Calu3 (cell line): ENCODE measurements around the gene PCP4. TPM values are rescaled to one million over a fixed set of nuclear protein-coding genes. Genes with fewer than 3 reads are reported as not detected.

Source experiments
- BruUV-seq: library from RNA; stranded (reverse); fragments of 400-500 nt; replicated peaks from 2 replicates; lab custom pipeline; 2021; lab: Mats Ljungman, UMichigan
- CTCF ChIA-PET: fragments of 300-600 bp; sonication (Branson Sonifier 250); formaldehyde crosslinking; loops from one replicate; lab custom pipeline; 2022; ENCODE audit warnings: antibody characterized with exemption; lab: Charles Lee
- DNase-seq: peaks from one replicate; pipeline ENCODE4 v3.0.0; 2022
- H3K27ac Mint-ChIP-seq: one replicate; pipeline ENCODE4 v1.8.0; 2022; ENCODE audit warnings: mixed read lengths; ENCODE audit not compliant: unreplicated experiment
- H3K27me3 Mint-ChIP-seq: one replicate; pipeline ENCODE4 v1.8.0; 2022; ENCODE audit warnings: mixed read lengths; ENCODE audit not compliant: unreplicated experiment
- H3K36me3 Mint-ChIP-seq: one replicate; pipeline ENCODE4 v1.8.0; 2022; ENCODE audit warnings: mild to moderate bottlenecking, moderate library complexity, mixed read lengths; ENCODE audit not compliant: insufficient read depth, unreplicated experiment
- H3K4me1 Mint-ChIP-seq: one replicate; pipeline ENCODE4 v1.8.0; 2022; ENCODE audit warnings: mild to moderate bottlenecking, low read depth, mixed read lengths; ENCODE audit not compliant: unreplicated experiment
- H3K4me3 Mint-ChIP-seq: one replicate; pipeline ENCODE4 v1.8.0; 2022; ENCODE audit warnings: mild to moderate bottlenecking, low read depth, moderate library complexity, mixed read lengths; ENCODE audit not compliant: unreplicated experiment
- H3K9me3 Mint-ChIP-seq: one replicate; pipeline ENCODE4 v1.8.0; 2022; ENCODE audit warnings: low read depth, mixed read lengths; ENCODE audit not compliant: unreplicated experiment
- intact Hi-C: fragments of 100-400 bp; cut with micrococcal nuclease; formaldehyde crosslinking; loops from one replicate; pipeline ENCODE4 v1.10.0; 2022; ENCODE audit not compliant: unreplicated experiment
- total RNA-seq: library from RNA; stranded (reverse); gene quantifications from 2 replicates; pipeline ENCODE4 v1.2.3, GENCODE V29; 2022
- TF ChIP-seq, protein P1 (sequence below): fragments of 200-600 bp; IDR thresholded peaks from one replicate; pipeline ENCODE4 v1.8.0; 2022; ENCODE audit warnings: antibody characterized with exemption; ENCODE audit not compliant: unreplicated experiment

Gene PCP4
- total RNA-seq, 1 experiment from 2014 or later = not detected

DNA sequence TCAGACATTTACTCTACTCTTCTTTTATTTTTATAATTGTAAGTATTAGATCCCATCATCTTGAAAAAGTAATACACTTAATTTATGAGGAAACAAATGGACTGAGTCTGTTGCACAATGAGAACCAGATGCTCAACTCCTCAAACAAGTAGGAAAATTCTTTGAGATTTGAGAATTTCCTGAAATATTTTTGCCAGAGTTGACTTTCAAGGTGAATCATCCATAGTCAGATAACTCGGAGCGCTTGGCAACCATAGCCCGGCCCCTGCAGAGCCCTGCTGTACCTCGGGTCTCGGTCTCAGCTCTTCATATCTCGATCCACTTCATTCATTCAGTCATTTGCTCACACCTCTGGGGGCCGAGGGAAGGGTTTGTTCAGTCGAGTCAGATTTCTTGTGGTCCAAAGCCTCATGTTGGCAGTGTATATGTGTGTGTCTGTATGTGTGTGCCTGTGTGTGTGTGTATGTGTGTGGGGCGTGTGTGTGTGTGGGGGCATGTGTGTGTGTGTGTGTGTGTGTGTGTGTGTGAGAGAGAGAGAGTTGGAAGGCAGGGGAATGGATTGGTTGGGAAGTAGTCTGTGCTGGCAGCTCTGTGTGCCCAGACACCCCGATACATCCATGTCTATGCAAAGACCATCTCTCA, 18.1 kb upstream of the PCP4 start:
- Mint-ChIP-seq H3K4me3 (no peak overlapping the region), H3K36me3 (no peaks in the 10 kb centered on the region), H3K27ac (no peak overlapping the region), H3K27me3 (peaks cover 3% of the 10 kb centered on the region), H3K9me3 (no peaks in the 10 kb centered on the region), H3K4me1 (no peaks in the 10 kb centered on the region)
- no TSS peak for BruUV-seq
- no peak for DNase-seq
- intact Hi-C loops = no loop called here
- CTCF ChIA-PET = no interaction called here
- TF ChIP-seq, protein P1, sequence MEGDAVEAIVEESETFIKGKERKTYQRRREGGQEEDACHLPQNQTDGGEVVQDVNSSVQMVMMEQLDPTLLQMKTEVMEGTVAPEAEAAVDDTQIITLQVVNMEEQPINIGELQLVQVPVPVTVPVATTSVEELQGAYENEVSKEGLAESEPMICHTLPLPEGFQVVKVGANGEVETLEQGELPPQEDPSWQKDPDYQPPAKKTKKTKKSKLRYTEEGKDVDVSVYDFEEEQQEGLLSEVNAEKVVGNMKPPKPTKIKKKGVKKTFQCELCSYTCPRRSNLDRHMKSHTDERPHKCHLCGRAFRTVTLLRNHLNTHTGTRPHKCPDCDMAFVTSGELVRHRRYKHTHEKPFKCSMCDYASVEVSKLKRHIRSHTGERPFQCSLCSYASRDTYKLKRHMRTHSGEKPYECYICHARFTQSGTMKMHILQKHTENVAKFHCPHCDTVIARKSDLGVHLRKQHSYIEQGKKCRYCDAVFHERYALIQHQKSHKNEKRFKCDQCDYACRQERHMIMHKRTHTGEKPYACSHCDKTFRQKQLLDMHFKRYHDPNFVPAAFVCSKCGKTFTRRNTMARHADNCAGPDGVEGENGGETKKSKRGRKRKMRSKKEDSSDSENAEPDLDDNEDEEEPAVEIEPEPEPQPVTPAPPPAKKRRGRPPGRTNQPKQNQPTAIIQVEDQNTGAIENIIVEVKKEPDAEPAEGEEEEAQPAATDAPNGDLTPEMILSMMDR = no peak

DNA sequence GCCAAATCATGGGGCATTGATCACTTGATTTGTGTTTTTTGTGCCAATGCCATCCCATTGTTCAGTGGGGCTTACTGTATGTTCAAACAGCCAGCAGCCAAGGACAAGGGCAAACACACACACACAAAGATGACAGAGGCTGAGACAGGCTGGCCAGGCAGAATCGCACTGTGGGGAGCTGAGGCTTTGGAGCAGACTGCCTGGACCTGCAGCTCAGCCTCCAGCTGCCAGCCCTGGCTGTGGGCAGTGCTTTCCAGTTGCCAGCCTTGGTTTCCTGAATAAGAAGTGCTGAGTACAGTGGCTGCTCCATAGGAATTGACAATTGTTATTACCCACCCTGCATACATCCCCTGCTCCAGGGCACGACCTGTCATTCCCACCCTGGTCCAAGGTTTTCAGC, 16.9 kb upstream of the PCP4 start:
- Mint-ChIP-seq H3K36me3 (no peaks in the 10 kb centered on the region), H3K4me1 (no peaks in the 10 kb centered on the region), H3K27ac (no peak overlapping the region), H3K4me3 (no peak overlapping the region), H3K27me3 (peaks cover 9% of the 10 kb centered on the region), H3K9me3 (no peaks in the 10 kb centered on the region)
- TF ChIP-seq, protein P1 = no peak
- CTCF ChIA-PET = no interaction called here
- no peak for DNase-seq
- BruUV-seq = no TSS peak
- intact Hi-C loops = no loop called here

DNA sequence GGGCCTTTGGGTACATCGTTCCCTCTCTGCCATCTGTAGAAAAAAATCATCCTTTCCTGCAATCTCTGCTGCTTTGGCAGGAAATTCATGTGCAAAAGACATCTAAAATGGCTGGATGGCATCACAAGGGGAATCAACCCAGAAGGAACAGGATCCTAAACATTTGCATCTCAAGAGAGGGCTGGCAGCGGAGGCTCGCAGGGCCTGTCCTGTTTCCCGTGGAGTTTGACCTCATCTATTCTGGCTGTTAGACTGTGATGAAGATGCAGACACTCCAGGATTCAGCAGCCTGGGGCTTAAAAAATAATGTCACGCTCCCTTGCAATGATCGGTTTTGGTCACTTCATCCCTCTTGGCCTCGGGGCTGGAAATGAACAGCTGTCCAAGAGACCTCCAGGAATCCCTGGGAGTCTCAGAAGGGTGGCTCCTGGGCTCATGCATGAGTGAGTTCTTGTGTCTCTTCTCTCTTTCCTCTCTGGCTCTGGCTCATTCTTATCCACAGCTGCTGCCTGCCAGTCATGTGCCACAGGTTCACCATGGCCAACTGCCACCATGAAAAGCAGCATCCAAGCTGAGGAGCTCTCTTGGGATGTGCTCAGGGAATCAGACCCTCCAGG, 16.1 kb upstream of the PCP4 start:
- intact Hi-C loops = no loop called here
- Mint-ChIP-seq H3K4me3 (no peak overlapping the region), H3K36me3 (no peaks in the 10 kb centered on the region), H3K4me1 (no peaks in the 10 kb centered on the region), H3K27ac (no peak overlapping the region), H3K9me3 (no peaks in the 10 kb centered on the region), H3K27me3 (peaks cover 9% of the 10 kb centered on the region)
- BruUV-seq = no TSS peak
- no peak for DNase-seq
- TF ChIP-seq, protein P1 = no peak
- CTCF ChIA-PET = interaction anchor here (1.1 kb wide), 1 partner anchor 63 kb away, joined by 3 read pairs; no protein-coding TSS in a partner anchor

DNA sequence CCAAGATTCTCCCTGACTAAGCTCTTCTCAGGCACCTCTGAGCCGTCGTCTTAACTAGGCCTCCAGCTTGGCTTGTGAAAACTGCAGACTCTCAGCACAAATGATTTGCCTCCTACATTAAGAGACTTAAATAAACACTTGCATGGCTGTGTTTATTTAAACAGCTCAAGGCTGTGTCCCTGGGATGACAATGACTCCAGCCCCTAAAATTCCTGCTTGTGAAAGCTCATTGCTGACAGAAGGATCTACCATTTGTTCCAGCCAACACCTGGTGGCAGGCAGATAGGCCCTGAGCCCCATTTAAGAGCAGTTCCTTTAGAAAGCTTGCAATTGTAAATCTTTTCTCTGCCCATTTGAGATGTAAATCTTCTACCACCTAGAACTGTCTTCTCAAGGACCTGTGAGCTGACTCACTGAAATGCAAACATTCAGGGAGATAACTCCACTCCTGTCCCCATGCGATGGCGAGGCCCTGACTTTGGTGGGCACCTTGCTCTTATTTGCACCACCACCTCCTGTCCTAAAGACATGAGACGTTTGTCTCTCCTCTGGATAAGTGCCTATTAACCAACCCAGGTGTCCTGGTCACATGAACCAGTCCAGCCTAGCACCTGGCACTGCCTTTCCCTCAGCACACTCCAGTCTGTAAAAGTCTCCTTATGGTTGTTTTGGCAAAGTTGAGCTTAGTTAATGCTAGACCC, 15.1 kb upstream of the PCP4 start:
- no peak overlapping the region for H3K4me3 Mint-ChIP-seq
- H3K9me3 Mint-ChIP-seq = no peaks in the 10 kb centered on the region
- peaks cover 9% of the 10 kb centered on the region for H3K27me3 Mint-ChIP-seq
- no peaks in the 10 kb centered on the region for H3K4me1 Mint-ChIP-seq
- no peak for DNase-seq
- H3K27ac Mint-ChIP-seq = no peak overlapping the region
- CTCF ChIA-PET = interaction anchor here (1.1 kb wide), 2 partner anchors 9 to 64 kb away, joined by 3 read pairs; no protein-coding TSS in a partner anchor
- TF ChIP-seq, protein P1 = no peak
- no TSS peak for BruUV-seq
- intact Hi-C loops = no loop called here
- H3K36me3 Mint-ChIP-seq = no peaks in the 10 kb centered on the region
